NOMO-1 treated with DMSO at 0.1 percent for 48 hours (cell line): ENCODE measurements around the gene MYO18A.
"Not testable (repeated sequence)": the region's sequence is repeated elsewhere in the genome, so short reads cannot be mapped to it uniquely, and the experiment has no call there.

Source experiments
- DNase-seq: peaks from one replicate; lab custom pipeline; 2025; ENCODE audit not compliant: unreplicated experiment; lab: John Stamatoyannopoulos, UW

The MYO18A gene

GRCh38 chr17:29108823-29109476 is 71.2 kb downstream of the MYO18A start:
- no peak for DNase-seq

- no peak for DNase-seq
These were observed 72.0 kb downstream of the MYO18A start for GRCh38 chr17:29107933-29108822.

- no peak for DNase-seq
These were observed 73.1 kb downstream of the MYO18A start for GRCh38 chr17:29107084-29107483.

GRCh38 chr17:29103341-29103740 is 76.9 kb downstream of the MYO18A start:
- DNase-seq = no peak

GRCh38 chr17:29102741-29103181 is 77.4 kb downstream of the MYO18A start:
- DNase-seq = no peak

GRCh38 chr17:29102046-29102445 is 78.2 kb downstream of the MYO18A start:
- no peak for DNase-seq

GRCh38 chr17:29100296-29100695 is 79.9 kb downstream of the MYO18A start:
- no peak for DNase-seq

GRCh38 chr17:29099527-29099926 is 80.7 kb downstream of the MYO18A start:
- DNase-seq = no peak

- no peak for DNase-seq
These were observed 84.1 kb downstream of the MYO18A start for GRCh38 chr17:29096094-29096493.

- DNase-seq = no peak
These were observed 84.8 kb downstream of the MYO18A start for GRCh38 chr17:29095439-29095838.

- no peak for DNase-seq
These were observed 86.0 kb downstream of the MYO18A start for GRCh38 chr17:29094101-29094708.

- DNase-seq = no peak
These were observed 86.9 kb downstream of the MYO18A start for GRCh38 chr17:29093090-29093871.

- no peak for DNase-seq
These were observed 88.5 kb downstream of the MYO18A start for GRCh38 chr17:29091606-29092289.

- DNase-seq = no peak
These were observed 89.2 kb downstream of the MYO18A start for GRCh38 chr17:29090750-29091605.

- DNase-seq = no peak
These were observed 90.1 kb downstream of the MYO18A start for GRCh38 chr17:29090108-29090507.

- no peak for DNase-seq
These were observed 90.6 kb downstream of the MYO18A start for GRCh38 chr17:29089601-29090044.

- DNase-seq = not testable (repeated sequence)
These were observed 91.4 kb downstream of the MYO18A start for GRCh38 chr17:29088782-29089181.

GRCh38 chr17:29086628-29087332 is 93.4 kb downstream of the MYO18A start:
- DNase-seq = no peak

- no peak for DNase-seq
These were observed 95.0 kb downstream of the MYO18A start for GRCh38 chr17:29085223-29085622.
